Keratinocyte (primary cell): ENCODE results near the gene EVC. TPM values are rescaled to one million over a fixed set of nuclear protein-coding genes. Genes with fewer than 3 reads are reported as not detected.

Experiments used
- DNase-seq: peaks from one replicate; pipeline ENCODE4 v3.0.0-alpha.2; 2011; ENCODE audit warnings: low read depth, missing footprints, low spot score
- FAIRE-seq: peaks from 2 replicates; lab custom pipeline; 2011; peaks lifted over from hg19 to GRCh38; lab: Jason Lieb, UNC
- H2AFZ ChIP-seq: 2 replicates; pipeline ENCODE4 v1.6.0; 2012; ENCODE audit warnings: low read length, control low read depth, inconsistent platforms; ENCODE audit not compliant: control insufficient read depth
- H3K27ac ChIP-seq: 2 replicates; pipeline ENCODE4 v1.5.1; 2011; ENCODE audit warnings: low read length; ENCODE audit not compliant: control insufficient read depth, insufficient read depth
- H3K27me3 ChIP-seq: 3 replicates; pipeline ENCODE4 v1.6.0; 2011; ENCODE audit warnings: low read length; ENCODE audit not compliant: control insufficient read depth, insufficient read depth; ENCODE audit errors: extremely low read depth
- H3K36me3 ChIP-seq, 2 experiments: 2 replicates in 1 of 2; 3 replicates in 1 of 2; pipeline ENCODE4 v1.5.1; 2011; ENCODE audit warnings: low read length in 2 of 2, mild to moderate bottlenecking in 1 of 2; ENCODE audit not compliant: control insufficient read depth in 2 of 2, insufficient read depth in 2 of 2; ENCODE audit errors: extremely low read depth in 1 of 2
- H3K4me1 ChIP-seq: 3 replicates; pipeline ENCODE4 v1.5.1; 2011; ENCODE audit warnings: low read length; ENCODE audit not compliant: control insufficient read depth, insufficient read depth; ENCODE audit errors: extremely low read depth
- H3K4me2 ChIP-seq: 3 replicates; pipeline ENCODE4 v1.6.0; 2011; ENCODE audit warnings: low read depth, low read length; ENCODE audit not compliant: control insufficient read depth, insufficient read depth; ENCODE audit errors: extremely low read depth
- H3K4me3 ChIP-seq, 3 experiments: fragments of 200-600 bp in 1 of 3; sonication (generic) in 1 of 3; 2 replicates in 2 of 3; 3 replicates in 1 of 3; pipeline ENCODE4 v1.5.1; 2011 to 2016; ENCODE audit warnings: low read length in 3 of 3, mild to moderate bottlenecking in 3 of 3, control low read depth in 2 of 3, inconsistent platforms in 1 of 3, low read depth in 1 of 3, mixed read lengths in 1 of 3, mixed run types in 1 of 3, moderate library complexity in 1 of 3; ENCODE audit not compliant: control insufficient read depth in 2 of 3, insufficient read depth in 2 of 3; ENCODE audit errors: extremely low read depth in 1 of 3
- H3K79me2 ChIP-seq: 2 replicates; pipeline ENCODE4 v1.6.0; 2012; ENCODE audit warnings: low read length; ENCODE audit not compliant: control insufficient read depth, insufficient read depth
- H3K9ac ChIP-seq: 3 replicates; pipeline ENCODE4 v1.6.0; 2011; ENCODE audit warnings: low read length; ENCODE audit not compliant: control insufficient read depth, insufficient read depth; ENCODE audit errors: extremely low read depth
- H3K9me1 ChIP-seq: 3 replicates; pipeline ENCODE4 v1.6.0; 2011; ENCODE audit warnings: low read length; ENCODE audit not compliant: control insufficient read depth, insufficient read depth; ENCODE audit errors: extremely low read depth
- H3K9me3 ChIP-seq: 2 replicates; pipeline ENCODE4 v1.5.1; 2012; ENCODE audit warnings: low read depth, low read length; ENCODE audit not compliant: control insufficient read depth
- H4K20me1 ChIP-seq: 3 replicates; pipeline ENCODE4 v1.6.0; 2011; ENCODE audit warnings: low read length; ENCODE audit not compliant: control insufficient read depth, insufficient read depth; ENCODE audit errors: extremely low read depth
- EZH2 ChIP-seq: IDR thresholded peaks from one replicate; pipeline ENCODE4 v1.6.1; 2012; ENCODE audit warnings: inconsistent platforms, mild to moderate bottlenecking, low read length, moderate library complexity
- dilution Hi-C: fragments of 300-500 bp; cut with MboI; formaldehyde crosslinking; loops from one replicate; pipeline ENCODE4 v1.7.0; 2020; ENCODE audit warnings: low sequenced_read_pairs; ENCODE audit not compliant: extremely low pct_ligation_motif_present
- polyA plus RNA-seq, 5 experiments: library from polyadenylated mRNA; depleted of rRNA in 3 of 5; stranded (reverse) in 3 of 5; stranded (forward) in 1 of 5; unstranded in 1 of 5; fragments of >200 nt; gene quantifications; 1 replicate in 1 of 5; 2 replicates in 3 of 5; 3 replicates in 1 of 5; pipeline versions ENCODE4 v1.2.1 to v1.2.3, GENCODE V29; 2011 to 2012; ENCODE audit warnings: missing spikeins in 2 of 5, low read depth in 1 of 5, low replicate concordance in 1 of 5
- TF ChIP-seq, protein P1 (sequence below), 3 experiments: IDR thresholded peaks in 1 of 3; conservative IDR thresholded peaks in 1 of 3; optimal IDR thresholded peaks in 1 of 3; 2 replicates in 2 of 3; 3 replicates in 1 of 3; pipeline versions ENCODE3 to v1.5.1; 2011; ENCODE audit warnings: low read length in 3 of 3, mild to moderate bottlenecking in 3 of 3, moderate library complexity in 2 of 3, control low read depth in 1 of 3, inconsistent platforms in 1 of 3; ENCODE audit not compliant: insufficient read depth in 2 of 3; ENCODE audit errors: extremely low read depth in 1 of 3

EVC gene
- polyA plus RNA-seq, 1 donor (not counting 4 experiments of a cell fraction or from before 2014, with no cell fraction given) = 7.3 TPM

DNA sequence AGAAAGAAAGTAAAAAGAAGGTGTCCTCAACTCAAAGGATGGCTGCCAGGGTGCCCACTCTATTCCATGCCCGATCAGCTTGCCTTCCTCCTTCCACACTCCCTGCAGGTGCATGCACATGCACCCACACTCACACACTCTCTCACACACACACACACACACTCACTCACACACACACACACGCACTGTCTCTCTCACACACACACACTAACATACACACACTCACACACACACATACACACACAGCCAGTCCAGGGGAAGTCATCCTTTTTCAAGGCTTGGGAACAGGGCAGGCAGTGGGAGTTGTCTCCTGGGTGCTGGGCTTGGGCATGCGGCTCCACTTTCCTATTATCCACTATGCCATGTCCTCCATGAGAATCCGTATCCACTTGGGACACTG lies 131.5 kb downstream of the EVC start:
- Histone ChIP-seq H3K9ac (no peak overlapping the region), H3K4me3 (no peak overlapping the region), H2AFZ (no peak overlapping the region), H3K4me1 (no peaks in the 10 kb centered on the region), H3K27me3 (no peaks in the 10 kb centered on the region), H3K36me3 (no peaks in the 10 kb centered on the region), H3K27ac (no peak overlapping the region), H4K20me1 (no peaks in the 10 kb centered on the region), H3K4me2 (no peak overlapping the region), H3K79me2 (no peaks in the 10 kb centered on the region), H3K9me3 (no peaks in the 10 kb centered on the region), H3K9me1 (no peaks in the 10 kb centered on the region)
- dilution Hi-C loops = no loop called here
- FAIRE-seq = no peak
- no peak for TF ChIP-seq EZH2
- TF ChIP-seq, protein P1, sequence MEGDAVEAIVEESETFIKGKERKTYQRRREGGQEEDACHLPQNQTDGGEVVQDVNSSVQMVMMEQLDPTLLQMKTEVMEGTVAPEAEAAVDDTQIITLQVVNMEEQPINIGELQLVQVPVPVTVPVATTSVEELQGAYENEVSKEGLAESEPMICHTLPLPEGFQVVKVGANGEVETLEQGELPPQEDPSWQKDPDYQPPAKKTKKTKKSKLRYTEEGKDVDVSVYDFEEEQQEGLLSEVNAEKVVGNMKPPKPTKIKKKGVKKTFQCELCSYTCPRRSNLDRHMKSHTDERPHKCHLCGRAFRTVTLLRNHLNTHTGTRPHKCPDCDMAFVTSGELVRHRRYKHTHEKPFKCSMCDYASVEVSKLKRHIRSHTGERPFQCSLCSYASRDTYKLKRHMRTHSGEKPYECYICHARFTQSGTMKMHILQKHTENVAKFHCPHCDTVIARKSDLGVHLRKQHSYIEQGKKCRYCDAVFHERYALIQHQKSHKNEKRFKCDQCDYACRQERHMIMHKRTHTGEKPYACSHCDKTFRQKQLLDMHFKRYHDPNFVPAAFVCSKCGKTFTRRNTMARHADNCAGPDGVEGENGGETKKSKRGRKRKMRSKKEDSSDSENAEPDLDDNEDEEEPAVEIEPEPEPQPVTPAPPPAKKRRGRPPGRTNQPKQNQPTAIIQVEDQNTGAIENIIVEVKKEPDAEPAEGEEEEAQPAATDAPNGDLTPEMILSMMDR (optimal IDR thresholded peaks at IDR 0.05 in 1 of 3, IDR thresholded peaks at IDR 0.05 in 1 of 3, conservative IDR thresholded peaks at IDR 0.05 in 1 of 3; ENCODE audit: extremely low read depth in 1 of 3, insufficient read depth in 2 of 3, low read length in 3 of 3) = no peak
- DNase-seq = no peak

DNA sequence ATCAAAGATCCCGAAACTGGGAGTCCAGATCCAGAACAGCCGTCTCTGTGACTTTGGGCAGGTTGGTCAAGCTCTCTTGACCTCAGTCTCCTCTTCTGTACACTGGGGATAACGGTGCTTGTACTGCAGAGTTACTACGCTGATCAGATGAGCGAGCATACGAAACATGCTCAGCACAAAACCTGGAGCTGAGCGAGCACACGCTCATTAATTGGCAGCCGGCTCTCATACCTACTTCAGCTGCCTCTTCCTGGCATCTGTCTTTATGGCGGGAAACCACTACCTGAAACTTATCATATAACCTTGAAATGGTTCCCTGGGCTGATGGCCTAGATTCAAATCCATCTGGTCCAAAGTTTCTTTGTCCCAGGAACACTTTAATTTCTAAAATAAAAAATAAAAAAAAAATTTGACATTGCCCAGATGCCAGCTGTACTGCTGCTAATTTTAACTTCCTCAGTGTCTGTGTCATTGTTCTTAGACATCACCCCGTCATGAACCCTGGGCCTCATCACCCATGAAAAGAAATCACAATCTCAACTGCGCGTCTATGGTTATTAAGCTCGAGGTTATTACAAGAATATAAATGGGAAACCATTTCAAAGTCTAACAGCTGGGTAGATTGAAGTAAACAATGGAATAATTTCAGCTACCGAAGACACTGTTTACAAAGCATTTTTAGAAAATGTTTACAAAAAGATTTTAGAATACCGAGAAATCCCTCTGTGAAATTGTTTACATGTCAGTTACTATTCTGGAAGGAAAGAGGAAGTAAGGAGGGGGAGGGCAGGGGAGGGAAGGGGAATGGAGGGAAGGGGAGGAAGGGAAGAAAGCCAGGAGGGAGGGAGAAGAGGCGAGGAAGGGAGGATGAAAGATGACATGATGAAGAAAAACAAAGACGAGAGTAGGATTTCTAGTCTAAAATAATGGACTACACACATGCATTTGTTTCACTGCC lies 132.9 kb downstream of the EVC start:
- Histone ChIP-seq H3K27ac (no peak overlapping the region), H4K20me1 (no peaks in the 10 kb centered on the region), H3K9me3 (no peaks in the 10 kb centered on the region), H3K79me2 (no peaks in the 10 kb centered on the region), H3K36me3 (no peaks in the 10 kb centered on the region), H3K27me3 (no peaks in the 10 kb centered on the region), H3K9ac (no peak overlapping the region), H3K9me1 (no peaks in the 10 kb centered on the region), H3K4me2 (no peak overlapping the region), H3K4me3 (no peak overlapping the region), H2AFZ (no peak overlapping the region), H3K4me1 (no peaks in the 10 kb centered on the region)
- FAIRE-seq (no peak), DNase-seq (no peak)
- TF ChIP-seq, protein P1 (optimal IDR thresholded peaks at IDR 0.05 in 1 of 3, IDR thresholded peaks at IDR 0.05 in 1 of 3, conservative IDR thresholded peaks at IDR 0.05 in 1 of 3; ENCODE audit: extremely low read depth in 1 of 3, insufficient read depth in 2 of 3, low read length in 3 of 3) = no peak
- no peak for TF ChIP-seq EZH2
- dilution Hi-C loops = no loop called here
